GM12892 (cell line): Measurements from ENCODE around the gene DBN1.
"Not testable (repeated sequence)": the region's sequence is repeated elsewhere in the genome, so short reads cannot be mapped to it uniquely, and the experiment has no call there.

ENCODE experiments used
- POLR2A ChIP-seq: IDR thresholded peaks from 2 replicates; pipeline ENCODE4 v1.6.1; 2011; ENCODE audit warnings: low read depth, low read length, control low read depth
- POLR2AphosphoS5 ChIP-seq: IDR thresholded peaks from 2 replicates; pipeline ENCODE4 v1.6.1; 2011; ENCODE audit warnings: low read depth, low read length, control low read depth

DNA sequence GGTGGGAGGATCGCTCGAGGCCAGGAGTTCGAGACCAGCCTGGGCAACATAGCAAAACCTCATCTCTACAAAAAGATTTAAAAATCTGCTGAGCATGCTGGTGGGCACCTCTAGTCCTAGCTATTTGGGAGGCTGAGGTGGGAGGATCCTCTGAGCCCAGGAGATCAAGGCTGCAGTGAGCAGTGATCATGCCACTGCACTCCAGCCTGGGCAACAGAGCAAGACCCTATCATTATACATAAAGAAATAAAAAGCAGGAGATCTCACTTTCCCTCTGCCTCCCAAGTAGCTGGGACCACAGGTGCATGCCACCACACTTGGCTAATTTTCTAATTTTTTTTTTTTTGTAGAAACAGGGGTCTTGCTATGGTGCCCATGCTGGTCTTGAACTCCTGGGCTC, 12.3 kb upstream of the DBN1 start:
- not testable (repeated sequence) for TF ChIP-seq POLR2AphosphoS5, POLR2A
